ENCODE data around the gene LTBP2. TPM values are rescaled to one million over a fixed set of nuclear protein-coding genes. Genes with fewer than 3 reads are reported as not detected.
A peak's percentile ranks its signal among the peaks of the same experiment; 100 is the strongest.

LTBP2 gene
- total RNA-seq, 3 donors from 2014 or later, result 0.21 to 0.35 (median 0.30) TPM

- Mint-ChIP-seq H3K9me3 (no peaks in the 10 kb centered on the region), H3K36me3 (ENCODE audit: insufficient read depth) (no peaks in the 10 kb centered on the region), H3K4me1 (ENCODE audit: low read depth) (peaks cover 12% of the 10 kb centered on the region), H3K27me3 (ENCODE audit: low read depth) (no peaks in the 10 kb centered on the region), H3K4me3 (no peak overlapping the region)
- ATAC-seq (no peak), DNase-seq (no peak)
These were observed 35.8 kb upstream of the LTBP2 start for GRCh38 chr14:74647678-74648461.

GRCh38 chr14:74647061-74647677 lies 35.1 kb upstream of the LTBP2 start:
- DNase-seq (no peak), ATAC-seq (no peak)
- Mint-ChIP-seq H3K4me3 (no peak overlapping the region), H3K9me3 (no peaks in the 10 kb centered on the region), H3K27me3 (ENCODE audit: low read depth) (no peaks in the 10 kb centered on the region), H3K36me3 (ENCODE audit: insufficient read depth) (no peaks in the 10 kb centered on the region), H3K4me1 (ENCODE audit: low read depth) (peaks cover 12% of the 10 kb centered on the region)

GRCh38 chr14:74645756-74646470 lies 33.9 kb upstream of the LTBP2 start:
- Mint-ChIP-seq H3K36me3 (ENCODE audit: insufficient read depth) (no peaks in the 10 kb centered on the region), H3K27me3 (ENCODE audit: low read depth) (no peaks in the 10 kb centered on the region), H3K4me3 (no peak overlapping the region), H3K9me3 (no peaks in the 10 kb centered on the region), H3K4me1 (ENCODE audit: low read depth) (peaks cover 3% of the 10 kb centered on the region)
- DNase-seq (no peak), ATAC-seq (no peak)

GRCh38 chr14:74645244-74645643 lies 33.2 kb upstream of the LTBP2 start:
- Mint-ChIP-seq H3K4me1 (ENCODE audit: low read depth) (no peaks in the 10 kb centered on the region), H3K9me3 (no peaks in the 10 kb centered on the region), H3K4me3 (no peak overlapping the region), H3K27me3 (ENCODE audit: low read depth) (no peaks in the 10 kb centered on the region), H3K36me3 (ENCODE audit: insufficient read depth) (no peaks in the 10 kb centered on the region)
- DNase-seq, result no peak
- no peak for ATAC-seq

GRCh38 chr14:74641601-74642391 lies 29.8 kb upstream of the LTBP2 start:
- no peaks in the 10 kb centered on the region for H3K36me3 Mint-ChIP-seq (ENCODE audit: insufficient read depth)

GRCh38 chr14:74638966-74639365 lies 26.9 kb upstream of the LTBP2 start:
- Mint-ChIP-seq H3K27me3 (ENCODE audit: low read depth) (no peaks in the 10 kb centered on the region), H3K4me3 (no peak overlapping the region)

More at GRCh38 chr14:74641601-74642391, 29.8 kb upstream of the LTBP2 start:
- no peaks in the 10 kb centered on the region for H3K4me1 Mint-ChIP-seq (ENCODE audit: low read depth)
- DNase-seq (no peak), ATAC-seq (peak in 1 of 2 donors; percentile 14)
- H3K9me3 Mint-ChIP-seq, result no peaks in the 10 kb centered on the region
- no peaks in the 10 kb centered on the region for H3K27me3 Mint-ChIP-seq (ENCODE audit: low read depth)
- H3K4me3 Mint-ChIP-seq, result no peak overlapping the region

GRCh38 chr14:74638066-74638465 lies 26.0 kb upstream of the LTBP2 start:
- H3K9me3 Mint-ChIP-seq, result no peaks in the 10 kb centered on the region
- H3K27me3 Mint-ChIP-seq (ENCODE audit: low read depth), result no peaks in the 10 kb centered on the region
- ATAC-seq, result no peak
- H3K4me3 Mint-ChIP-seq, result no peak overlapping the region
- DNase-seq, result no peak
- H3K4me1 Mint-ChIP-seq (ENCODE audit: low read depth), result no peaks in the 10 kb centered on the region
- no peaks in the 10 kb centered on the region for H3K36me3 Mint-ChIP-seq (ENCODE audit: insufficient read depth)

More at GRCh38 chr14:74638966-74639365, 26.9 kb upstream of the LTBP2 start:
- no peak for DNase-seq
- no peaks in the 10 kb centered on the region for H3K4me1 Mint-ChIP-seq (ENCODE audit: low read depth)
- H3K9me3 Mint-ChIP-seq, result no peaks in the 10 kb centered on the region
- H3K36me3 Mint-ChIP-seq (ENCODE audit: insufficient read depth), result no peaks in the 10 kb centered on the region
- no peak for ATAC-seq

- no peaks in the 10 kb centered on the region for H3K4me1 Mint-ChIP-seq (ENCODE audit: low read depth)
- H3K9me3 Mint-ChIP-seq, result no peaks in the 10 kb centered on the region
- no peaks in the 10 kb centered on the region for H3K36me3 Mint-ChIP-seq (ENCODE audit: insufficient read depth)
- no peaks in the 10 kb centered on the region for H3K27me3 Mint-ChIP-seq (ENCODE audit: low read depth)
- ATAC-seq, result no peak
- no peak for DNase-seq
- no peak overlapping the region for H3K4me3 Mint-ChIP-seq
These were observed 25.1 kb upstream of the LTBP2 start for GRCh38 chr14:74637178-74637550.

GRCh38 chr14:74636424-74637177 lies 24.6 kb upstream of the LTBP2 start:
- Mint-ChIP-seq H3K27me3 (ENCODE audit: low read depth) (no peaks in the 10 kb centered on the region), H3K36me3 (ENCODE audit: insufficient read depth) (no peaks in the 10 kb centered on the region), H3K4me3 (no peak overlapping the region)

GRCh38 chr14:74635847-74636246 lies 23.8 kb upstream of the LTBP2 start:
- DNase-seq (no peak), ATAC-seq (no peak)
- Mint-ChIP-seq H3K36me3 (ENCODE audit: insufficient read depth) (no peaks in the 10 kb centered on the region), H3K27me3 (ENCODE audit: low read depth) (no peaks in the 10 kb centered on the region), H3K4me3 (no peak overlapping the region), H3K9me3 (no peaks in the 10 kb centered on the region), H3K4me1 (ENCODE audit: low read depth) (no peaks in the 10 kb centered on the region)

More at GRCh38 chr14:74636424-74637177, 24.6 kb upstream of the LTBP2 start:
- Mint-ChIP-seq H3K4me1 (ENCODE audit: low read depth) (no peaks in the 10 kb centered on the region), H3K9me3 (no peaks in the 10 kb centered on the region)
- DNase-seq (no peak), ATAC-seq (no peak)

GRCh38 chr14:74634964-74635363 lies 22.9 kb upstream of the LTBP2 start:
- Mint-ChIP-seq H3K4me3 (no peak overlapping the region), H3K36me3 (ENCODE audit: insufficient read depth) (no peaks in the 10 kb centered on the region), H3K4me1 (ENCODE audit: low read depth) (no peaks in the 10 kb centered on the region), H3K27me3 (ENCODE audit: low read depth) (no peaks in the 10 kb centered on the region), H3K9me3 (no peaks in the 10 kb centered on the region)
- no peak for DNase-seq
- no peak for ATAC-seq

- no peak for ATAC-seq
- no peak for DNase-seq
- no peak overlapping the region for H3K4me3 Mint-ChIP-seq
These were observed 22.4 kb upstream of the LTBP2 start for GRCh38 chr14:74634481-74634880.

GRCh38 chr14:74630881-74631690 lies 19.0 kb upstream of the LTBP2 start:
- no peaks in the 10 kb centered on the region for H3K27me3 Mint-ChIP-seq (ENCODE audit: low read depth)
- ATAC-seq (no peak), DNase-seq (no peak)
- H3K4me1 Mint-ChIP-seq (ENCODE audit: low read depth), result no peaks in the 10 kb centered on the region
- H3K4me3 Mint-ChIP-seq, result no peak overlapping the region
- H3K36me3 Mint-ChIP-seq (ENCODE audit: insufficient read depth), result no peaks in the 10 kb centered on the region
- H3K9me3 Mint-ChIP-seq, result no peaks in the 10 kb centered on the region

More at GRCh38 chr14:74634481-74634880, 22.4 kb upstream of the LTBP2 start:
- no peaks in the 10 kb centered on the region for H3K36me3 Mint-ChIP-seq (ENCODE audit: insufficient read depth)
- H3K9me3 Mint-ChIP-seq, result no peaks in the 10 kb centered on the region
- no peaks in the 10 kb centered on the region for H3K4me1 Mint-ChIP-seq (ENCODE audit: low read depth)
- no peaks in the 10 kb centered on the region for H3K27me3 Mint-ChIP-seq (ENCODE audit: low read depth)
